Activated CD8-positive, alpha-beta memory T cell treated with anti-CD3 and anti-CD28 coated beads for 24 hours (primary cell): ENCODE results near the gene FOXA1.

ENCODE experiments used
- DNase-seq: peaks from one replicate; pipeline ENCODE4 v3.0.0-alpha.2; 2020

Gene FOXA1

GRCh38 chr14:37594971-37595808, at the start of gene FOXA1, which contains the start of gene TTC6:
FOXA1 (minus strand) TSS chr14:37595249; CDS start chr14:37594972, 277 bp downstream.
TTC6 (plus strand) TSS chr14:37595629; CDS start chr14:37622065, 26,436 bp downstream.
- no peak for DNase-seq

- no peak for DNase-seq
Observed at GRCh38 chr14:37643701-37644100, 48.7 kb upstream of the FOXA1 start.

- DNase-seq, result no peak
Observed at GRCh38 chr14:37642125-37642524, 47.1 kb upstream of the FOXA1 start.

GRCh38 chr14:37641117-37641516, 46.1 kb upstream of the FOXA1 start:
- DNase-seq, result no peak

GRCh38 chr14:37638599-37638998, 43.5 kb upstream of the FOXA1 start:
- no peak for DNase-seq

GRCh38 chr14:37637341-37637740, 42.3 kb upstream of the FOXA1 start:
- no peak for DNase-seq

- DNase-seq, result no peak
Observed at GRCh38 chr14:37625597-37626595, 30.8 kb upstream of the FOXA1 start.

- no peak for DNase-seq
Observed at GRCh38 chr14:37623971-37624370, 28.9 kb upstream of the FOXA1 start.

GRCh38 chr14:37623426-37623951, 28.4 kb upstream of the FOXA1 start:
- DNase-seq, result no peak

- no peak for DNase-seq
Observed at GRCh38 chr14:37622231-37622923, 27.3 kb upstream of the FOXA1 start.

- no peak for DNase-seq
Observed at GRCh38 chr14:37620856-37621255, 25.8 kb upstream of the FOXA1 start.

GRCh38 chr14:37618498-37619028, 23.5 kb upstream of the FOXA1 start:
- no peak for DNase-seq

- DNase-seq, result no peak
Observed at GRCh38 chr14:37617864-37618365, 22.9 kb upstream of the FOXA1 start.

GRCh38 chr14:37616853-37617252, 21.8 kb upstream of the FOXA1 start:
- no peak for DNase-seq

- DNase-seq, result no peak
Observed at GRCh38 chr14:37615582-37616289, 20.7 kb upstream of the FOXA1 start.

- DNase-seq, result no peak
Observed at GRCh38 chr14:37610945-37611523, 16.0 kb upstream of the FOXA1 start.

- DNase-seq, result no peak
Observed at GRCh38 chr14:37608649-37609048, 13.6 kb upstream of the FOXA1 start.

GRCh38 chr14:37606678-37607077, 11.6 kb upstream of the FOXA1 start:
- DNase-seq, result no peak

GRCh38 chr14:37603688-37604251, 8.7 kb upstream of the FOXA1 start:
- no peak for DNase-seq

- DNase-seq, result no peak
Observed at GRCh38 chr14:37602605-37603453, 7.8 kb upstream of the FOXA1 start.
